GM12878 (cell line): Measurements from ENCODE around the gene AKNA. TPM values are rescaled to one million over a fixed set of nuclear protein-coding genes. Genes with fewer than 3 reads are reported as not detected.

Experiments used
- ATAC-seq: fragments of 200-7000 bp; cut with Tn5 transposase; 3 replicates; pipeline ENCODE4 v1.9.1; 2020; ENCODE audit warnings: mild to moderate bottlenecking, moderate library complexity
- BruUV-seq: library from RNA; stranded (reverse); fragments of 400-500 nt; replicated peaks from 2 replicates; lab custom pipeline; 2021; lab: Mats Ljungman, UMichigan
- CTCF ChIA-PET: fragments of 300-600 bp; sonication (Branson Sonifier 250); formaldehyde crosslinking; extraction: SDS; loops from one replicate; lab custom pipeline; 2021; ENCODE audit warnings: inconsistent platforms; lab: Yijun Ruan, JAX
- POLR2A ChIA-PET: fragments of 350-600 bp; formaldehyde crosslinking; extraction: SDS; loops from one replicate; lab custom pipeline; 2021; ENCODE audit warnings: inconsistent platforms; lab: Charles Lee
- RAD21 ChIA-PET: fragments of 300-600 bp; sonication (Branson Sonifier 250); formaldehyde crosslinking; loops from one replicate; lab custom pipeline; 2023; ENCODE audit warnings: antibody characterized with exemption; ENCODE audit not compliant: unreplicated experiment; lab: Charles Lee
- SMC1A ChIA-PET: fragments of 300-600 bp; sonication (Branson Sonifier 250); formaldehyde crosslinking; loops from one replicate; lab custom pipeline; 2023; ENCODE audit not compliant: unreplicated experiment, uncharacterized antibody; lab: Charles Lee
- DNase-seq: peaks from one replicate; pipeline ENCODE4 v3.0.0-alpha.2; 2011; ENCODE audit warnings: low read depth, low spot score
- FAIRE-seq: peaks from 3 replicates; lab custom pipeline; 2011; peaks lifted over from hg19 to GRCh38; lab: Jason Lieb, UNC
- H2AFZ ChIP-seq: 2 replicates; pipeline ENCODE4 v1.6.0; 2011; ENCODE audit warnings: low read depth, low read length, control low read depth; ENCODE audit not compliant: control insufficient read depth
- H3K27ac ChIP-seq: 2 replicates; pipeline ENCODE4 v1.5.1; 2011; ENCODE audit warnings: control low read depth; ENCODE audit not compliant: control insufficient read depth, insufficient read depth
- H3K27me3 ChIP-seq, 2 experiments: replicated peaks in 1 of 2; 2 replicates each; pipeline versions ENCODE4 v1.6.0 to v1.6.1; 2011; ENCODE audit warnings: low read length in 1 of 2; ENCODE audit not compliant: control insufficient read depth in 2 of 2, insufficient read depth in 2 of 2
- H3K36me3 ChIP-seq, 2 experiments: 2 replicates each; pipeline ENCODE4 v1.5.1; 2011; ENCODE audit warnings: low read length in 1 of 2; ENCODE audit not compliant: control insufficient read depth in 2 of 2, insufficient read depth in 2 of 2
- H3K4me1 ChIP-seq: 2 replicates; pipeline ENCODE4 v1.6.1; 2011; ENCODE audit warnings: mild to moderate bottlenecking, low read length, moderate library complexity, mixed read lengths; ENCODE audit not compliant: control insufficient read depth, insufficient read depth
- H3K4me2 ChIP-seq: 2 replicates; pipeline ENCODE4 v1.6.0; 2011; ENCODE audit warnings: control low read depth; ENCODE audit not compliant: control insufficient read depth, insufficient read depth
- H3K4me3 ChIP-seq: fragments of 200-600 bp; sonication (generic); 2 replicates; pipeline ENCODE4 v1.5.1; 2016
- H3K79me2 ChIP-seq: 2 replicates; pipeline ENCODE4 v1.6.0; 2011; ENCODE audit warnings: low read length; ENCODE audit not compliant: control insufficient read depth, insufficient read depth
- H3K9ac ChIP-seq: 2 replicates; pipeline ENCODE4 v1.8.0; 2011; ENCODE audit warnings: low read length, control low read depth, mixed read lengths; ENCODE audit not compliant: control insufficient read depth, insufficient read depth
- H3K9me3 ChIP-seq: replicated peaks from 3 replicates; pipeline ENCODE4 v1.5.1; 2011; ENCODE audit warnings: mild to moderate bottlenecking, low read length; ENCODE audit not compliant: control insufficient read depth, insufficient read depth
- H4K20me1 ChIP-seq: 2 replicates; pipeline ENCODE4 v1.6.0; 2011; ENCODE audit not compliant: control insufficient read depth, insufficient read depth
- BACH1 ChIP-seq: fragments of 450-650 bp; IDR thresholded peaks from 2 replicates; pipeline ENCODE4 v1.6.1; 2017; ENCODE audit warnings: mild to moderate bottlenecking, borderline replicate concordance
- E4F1 ChIP-seq: fragments of 450-650 bp; IDR thresholded peaks from 2 replicates; pipeline ENCODE4 v1.6.1; 2018; ENCODE audit warnings: borderline replicate concordance, mild to moderate bottlenecking; ENCODE audit not compliant: partially characterized antibody
- HSF1 ChIP-seq: fragments of 150-350 bp; IDR thresholded peaks from 2 replicates; pipeline ENCODE4 v1.6.1; 2014; ENCODE audit warnings: mild to moderate bottlenecking, low read depth, low read length
- JUND ChIP-seq: IDR thresholded peaks from 2 replicates; pipeline ENCODE4 v1.6.1; 2012; ENCODE audit warnings: low read depth, mild to moderate bottlenecking, low read length, improper control_type of control experiment, moderate library complexity
- KAT2A ChIP-seq: conservative IDR thresholded peaks from 2 replicates; pipeline ENCODE4 v1.6.1; 2011; ENCODE audit warnings: low read depth, low read length; ENCODE audit not compliant: control insufficient read depth
- MEF2B ChIP-seq: fragments of 450-650 bp; IDR thresholded peaks from 2 replicates; pipeline ENCODE4 v1.6.1; 2018; ENCODE audit warnings: mild to moderate bottlenecking, moderate library complexity; ENCODE audit not compliant: partially characterized antibody, poor library complexity, severe bottlenecking
- NFYB ChIP-seq: IDR thresholded peaks from 2 replicates; pipeline ENCODE4 v1.6.1; 2011; ENCODE audit warnings: low read depth, mild to moderate bottlenecking, low read length, improper control_type of control experiment, moderate library complexity; ENCODE audit not compliant: insufficient read depth
- PAX8 ChIP-seq: fragments of 450-650 bp; IDR thresholded peaks from 2 replicates; pipeline ENCODE4 v1.6.1; 2017; ENCODE audit warnings: mild to moderate bottlenecking, moderate library complexity
- SIN3A ChIP-seq: IDR thresholded peaks from 2 replicates; pipeline ENCODE4 v1.6.1; 2012; ENCODE audit warnings: low read depth, low read length, improper control_type of control experiment
- TARDBP ChIP-seq: IDR thresholded peaks from 2 replicates; pipeline ENCODE4 v1.6.1; 2016; ENCODE audit warnings: borderline replicate concordance
- TCF12 ChIP-seq: IDR thresholded peaks from 2 replicates; pipeline ENCODE4 v1.6.1; 2011; ENCODE audit warnings: low read depth, mild to moderate bottlenecking, low read length
- TCF3 ChIP-seq: IDR thresholded peaks from 2 replicates; pipeline ENCODE4 v1.6.1; 2012; ENCODE audit warnings: low read depth, mild to moderate bottlenecking, low read length, borderline replicate concordance; ENCODE audit not compliant: insufficient read depth
- ZNF592 ChIP-seq: fragments of 450-650 bp; IDR thresholded peaks from 2 replicates; pipeline ENCODE4 v1.6.1; 2017; ENCODE audit warnings: mild to moderate bottlenecking, moderate library complexity
- WGBS: methylation state at CpG from one replicate; pipeline ENCODE4 v1.1.6; 2016; ENCODE audit warnings: low lambda C conversion rate; ENCODE audit not compliant: insufficient replicate concordance, insufficient coverage; ENCODE audit errors: missing lambda C conversion rate; 5-methylcytosine and 5-hydroxymethylcytosine counted together
- in situ Hi-C: fragments of 300-500 bp; cut with MboI; formaldehyde crosslinking; loops from 9 replicates; pipeline ENCODE4 v1.14.3; 2018; ENCODE audit warnings: mixed read lengths
- intact Hi-C: fragments of 100-400 bp; cut with micrococcal nuclease; formaldehyde crosslinking; loops from one replicate; pipeline ENCODE4 v1.14.2; 2022; ENCODE audit not compliant: unreplicated experiment
- polyA plus RNA-seq, 11 experiments: library from polyadenylated mRNA; depleted of rRNA in 4 of 11; unstranded in 6 of 11; stranded (reverse) in 5 of 11; fragments of >200 nt; fragmentation: Nextera tagmentation in 4 of 11; fragmentation: Illumina TruSeq in 1 of 11; extraction: Ambion mirVana in 4 of 11; extraction: Trizol in 1 of 11; gene quantifications; 1 replicate in 1 of 11; 2 replicates in 10 of 11; pipeline versions ENCODE4 v1.2.1 to v1.2.3, GENCODE V29; 2011 to 2016; ENCODE audit warnings: inconsistent platforms in 2 of 11, missing spikeins in 2 of 11, low read depth in 1 of 11
- total RNA-seq, 4 experiments: library from RNA; depleted of rRNA in 3 of 4; stranded (reverse); fragments of >200 nt in 3 of 4; fragmentation: Illumina TruSeq in 1 of 4; extraction: Trizol in 1 of 4; gene quantifications; 2 replicates each; pipeline versions ENCODE4 v1.2.1 to v1.2.3, GENCODE V29; 2013 to 2021
- TF ChIP-seq, protein P1 (sequence below): IDR thresholded peaks from 2 replicates; pipeline ENCODE4 v1.6.1; 2012; ENCODE audit warnings: low read depth, low read length, improper control_type of control experiment

The AKNA gene
- total and polyA plus RNA-seq, 10 of the 15 experiments (the other 5 are each of a cell fraction or from before 2014, with no cell fraction given), result 1.6 to 132 (median 35.3) TPM

- Histone ChIP-seq H2AFZ (no peak overlapping the region), H3K27me3 (peaks cover 0 to 3% of the 10 kb centered on the region in 2 experiments; a peak in 1 of 4 replicates), H3K4me1 (no peaks in the 10 kb centered on the region), H4K20me1 (no peaks in the 10 kb centered on the region), H3K4me2 (no peak overlapping the region), H3K4me3 (no peak overlapping the region), H3K9me3 (no peaks in the 10 kb centered on the region), H3K36me3 (no peaks in the 10 kb centered on the region), H3K79me2 (no peaks in the 10 kb centered on the region), H3K9ac (no peak overlapping the region), H3K27ac (no peak overlapping the region)
- ATAC-seq (no peak), DNase-seq (no peak), FAIRE-seq (no peak)
- ChIA-PET SMC1A (no interaction called here), RAD21 (no interaction called here), CTCF (no interaction called here), POLR2A (no interaction called here)
- intact Hi-C loops (no loop called here), in situ Hi-C loops (loop anchor here (10.0 to 25.0 kb wide), 2 partner anchors 131 to 198 kb away; partner anchors contain the start of genes AMBP, COL27A1 and KIF12)
- WGBS, result 2% methylated on average over 20 of the region's 20 CpGs
- BruUV-seq, result no TSS peak
- TF ChIP-seq BACH1 (no peak), KAT2A (no peak), TCF12 (no peak), HSF1 (no peak), E4F1 (no peak), PAX8 (no peak), MEF2B (no peak), JUND (no peak), NFYB (no peak), SIN3A (no peak), TARDBP (no peak), ZNF592 (no peak), TCF3 (no peak)
- TF ChIP-seq, protein P1, sequence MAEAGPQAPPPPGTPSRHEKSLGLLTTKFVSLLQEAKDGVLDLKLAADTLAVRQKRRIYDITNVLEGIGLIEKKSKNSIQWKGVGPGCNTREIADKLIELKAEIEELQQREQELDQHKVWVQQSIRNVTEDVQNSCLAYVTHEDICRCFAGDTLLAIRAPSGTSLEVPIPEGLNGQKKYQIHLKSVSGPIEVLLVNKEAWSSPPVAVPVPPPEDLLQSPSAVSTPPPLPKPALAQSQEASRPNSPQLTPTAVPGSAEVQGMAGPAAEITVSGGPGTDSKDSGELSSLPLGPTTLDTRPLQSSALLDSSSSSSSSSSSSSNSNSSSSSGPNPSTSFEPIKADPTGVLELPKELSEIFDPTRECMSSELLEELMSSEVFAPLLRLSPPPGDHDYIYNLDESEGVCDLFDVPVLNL, result no peak
Observed at GRCh38 chr9:114285166-114285867, 102.5 kb downstream of the AKNA start.
